Mesothelial cell of epicardium (in vitro differentiated cells): ENCODE results near the gene LTK. TPM values are rescaled to one million over a fixed set of nuclear protein-coding genes. Genes with fewer than 3 reads are reported as not detected.

Source experiments
- DNase-seq, 2 experiments: peaks; one replicate each; pipeline ENCODE4 v3.0.0; 2021; ENCODE audit warnings: low spot score in 2 of 2; ENCODE audit not compliant: unreplicated experiment in 2 of 2
- H3K27ac Mint-ChIP-seq: 2 replicates; pipeline ENCODE4 v1.8.0; 2021; ENCODE audit warnings: mixed read lengths
- H3K27me3 Mint-ChIP-seq: 2 replicates; pipeline ENCODE4 v1.8.0; 2021; ENCODE audit warnings: low read depth, mixed read lengths
- H3K36me3 Mint-ChIP-seq: 2 replicates; pipeline ENCODE4 v1.8.0; 2021; ENCODE audit warnings: mixed read lengths
- H3K4me1 Mint-ChIP-seq: 2 replicates; pipeline ENCODE4 v1.8.0; 2021; ENCODE audit warnings: mixed read lengths
- H3K4me3 Mint-ChIP-seq: 2 replicates; pipeline ENCODE4 v1.8.0; 2021; ENCODE audit warnings: mild to moderate bottlenecking, moderate library complexity, mixed read lengths
- H3K9me3 Mint-ChIP-seq: 2 replicates; pipeline ENCODE4 v1.8.0; 2021; ENCODE audit warnings: mixed read lengths
- CTCF ChIP-seq: fragments of 200-600 bp; sonication (generic); IDR thresholded peaks from one replicate; pipeline ENCODE4 v1.5.0; 2021; ENCODE audit warnings: antibody characterized with exemption; ENCODE audit not compliant: unreplicated experiment
- total RNA-seq: library from RNA; stranded (reverse); gene quantifications from 3 replicates; pipeline ENCODE4 v1.2.1, GENCODE V29; 2021

LTK gene
- total RNA-seq, 1 donor from 2014 or later: 1.2 TPM

GRCh38 chr15:41491889-41492288, 21.7 kb downstream of the LTK start:
- Mint-ChIP-seq H3K4me1 (peaks cover 10% of the 10 kb centered on the region), H3K36me3 (no peaks in the 10 kb centered on the region), H3K27ac (no peak overlapping the region), H3K9me3 (no peaks in the 10 kb centered on the region), H3K4me3 (no peak overlapping the region), H3K27me3 (peaks cover 52% of the 10 kb centered on the region)
- DNase-seq: no peak
- no peak for TF ChIP-seq CTCF

- no peak for TF ChIP-seq CTCF
- peaks cover 38% of the 10 kb centered on the region for H3K27me3 Mint-ChIP-seq
- H3K4me1 Mint-ChIP-seq: peaks cover 10% of the 10 kb centered on the region
- H3K9me3 Mint-ChIP-seq: no peaks in the 10 kb centered on the region
- no peak for DNase-seq
- no peak overlapping the region for H3K27ac Mint-ChIP-seq
- H3K36me3 Mint-ChIP-seq: no peaks in the 10 kb centered on the region
- H3K4me3 Mint-ChIP-seq: no peak overlapping the region
These were observed 23.3 kb downstream of the LTK start for GRCh38 chr15:41490355-41490754.

- no peak overlapping the region for H3K4me3 Mint-ChIP-seq
- H3K27ac Mint-ChIP-seq: no peak overlapping the region
- DNase-seq: no peak
- no peak for TF ChIP-seq CTCF
- H3K36me3 Mint-ChIP-seq: no peaks in the 10 kb centered on the region
- peaks cover 8% of the 10 kb centered on the region for H3K4me1 Mint-ChIP-seq
- H3K27me3 Mint-ChIP-seq: peaks cover 31% of the 10 kb centered on the region
- no peaks in the 10 kb centered on the region for H3K9me3 Mint-ChIP-seq
These were observed 24.0 kb downstream of the LTK start for GRCh38 chr15:41489641-41490040.

- TF ChIP-seq CTCF: no peak
These were observed 25.8 kb downstream of the LTK start for GRCh38 chr15:41487802-41488201.

GRCh38 chr15:41487381-41487780, 26.2 kb downstream of the LTK start:
- peaks cover 2% of the 10 kb centered on the region for H3K4me1 Mint-ChIP-seq
- no peak for DNase-seq
- no peak overlapping the region for H3K27ac Mint-ChIP-seq
- peaks cover 16% of the 10 kb centered on the region for H3K27me3 Mint-ChIP-seq
- peaks cover 17% of the 10 kb centered on the region for H3K36me3 Mint-ChIP-seq
- H3K4me3 Mint-ChIP-seq: no peak overlapping the region
- no peak for TF ChIP-seq CTCF
- peaks cover 3% of the 10 kb centered on the region for H3K9me3 Mint-ChIP-seq

More at GRCh38 chr15:41487802-41488201, 25.8 kb downstream of the LTK start:
- no peak overlapping the region for H3K4me3 Mint-ChIP-seq
- peaks cover 6% of the 10 kb centered on the region for H3K4me1 Mint-ChIP-seq
- no peak for DNase-seq
- H3K27me3 Mint-ChIP-seq: peaks cover 20% of the 10 kb centered on the region
- peaks cover under 1% of the 10 kb centered on the region for H3K9me3 Mint-ChIP-seq
- no peak overlapping the region for H3K27ac Mint-ChIP-seq
- peaks cover 13% of the 10 kb centered on the region for H3K36me3 Mint-ChIP-seq

GRCh38 chr15:41486286-41486685, 27.3 kb downstream of the LTK start:
- Mint-ChIP-seq H3K27me3 (peaks cover 7% of the 10 kb centered on the region), H3K4me3 (no peak overlapping the region), H3K4me1 (peaks cover 2% of the 10 kb centered on the region), H3K36me3 (peaks cover 28% of the 10 kb centered on the region), H3K9me3 (peaks cover 3% of the 10 kb centered on the region), H3K27ac (no peak overlapping the region)
- no peak for TF ChIP-seq CTCF
- DNase-seq: no peak
